ENCODE measurements around the gene MRPS7. TPM values are rescaled to one million over a fixed set of nuclear protein-coding genes. Genes with fewer than 3 reads are reported as not detected.

The MRPS7 gene
- total RNA-seq, 1 experiment from 2014 or later: 94.7 TPM

DNA sequence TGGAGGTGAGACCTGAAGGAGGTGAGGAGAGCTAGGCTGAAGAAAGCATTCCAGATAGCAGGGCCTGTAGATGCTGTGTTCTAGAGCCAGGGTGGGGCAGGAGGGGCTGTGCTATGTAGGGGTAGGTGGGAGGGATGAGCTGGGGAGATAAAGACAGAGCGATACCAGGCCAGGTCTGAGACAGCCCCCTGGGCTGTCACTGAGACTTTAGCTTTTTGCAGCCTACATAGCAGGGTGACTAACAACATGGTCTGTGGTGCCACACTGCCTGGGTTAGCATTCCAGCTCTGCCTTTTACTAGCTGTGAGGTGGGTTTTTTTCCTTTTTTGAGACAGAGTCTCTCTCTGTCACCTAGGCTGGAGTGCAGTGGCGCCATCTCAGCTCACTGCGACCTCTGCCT, 41.9 kb upstream of the MRPS7 start:
- H3K36me3 Mint-ChIP-seq: peaks cover 54% of the 10 kb centered on the region
- H3K27me3 Mint-ChIP-seq (ENCODE audit: low read depth): no peaks in the 10 kb centered on the region; the same call in 1 of the 2 replicates
- POLR2A ChIA-PET: no interaction called here
- no peaks in the 10 kb centered on the region for H3K9me3 Mint-ChIP-seq
- TF ChIP-seq, protein P1, sequence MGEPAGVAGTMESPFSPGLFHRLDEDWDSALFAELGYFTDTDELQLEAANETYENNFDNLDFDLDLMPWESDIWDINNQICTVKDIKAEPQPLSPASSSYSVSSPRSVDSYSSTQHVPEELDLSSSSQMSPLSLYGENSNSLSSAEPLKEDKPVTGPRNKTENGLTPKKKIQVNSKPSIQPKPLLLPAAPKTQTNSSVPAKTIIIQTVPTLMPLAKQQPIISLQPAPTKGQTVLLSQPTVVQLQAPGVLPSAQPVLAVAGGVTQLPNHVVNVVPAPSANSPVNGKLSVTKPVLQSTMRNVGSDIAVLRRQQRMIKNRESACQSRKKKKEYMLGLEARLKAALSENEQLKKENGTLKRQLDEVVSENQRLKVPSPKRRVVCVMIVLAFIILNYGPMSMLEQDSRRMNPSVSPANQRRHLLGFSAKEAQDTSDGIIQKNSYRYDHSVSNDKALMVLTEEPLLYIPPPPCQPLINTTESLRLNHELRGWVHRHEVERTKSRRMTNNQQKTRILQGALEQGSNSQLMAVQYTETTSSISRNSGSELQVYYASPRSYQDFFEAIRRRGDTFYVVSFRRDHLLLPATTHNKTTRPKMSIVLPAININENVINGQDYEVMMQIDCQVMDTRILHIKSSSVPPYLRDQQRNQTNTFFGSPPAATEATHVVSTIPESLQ (CRISPR knock-in tag; IDR thresholded peaks at IDR 0.05): no peak
- TF ChIP-seq AR (CRISPR knock-in tag; IDR thresholded peaks at IDR 0.05): no peak
- TF ChIP-seq NFYB (CRISPR knock-in tag; conservative IDR thresholded peaks at IDR 0.05; ENCODE audit: low read depth): no peak
- no peak for TF ChIP-seq NFATC4 (CRISPR knock-in tag; IDR thresholded peaks at IDR 0.05)
- TF ChIP-seq FOXP1 (CRISPR knock-in tag; IDR thresholded peaks at IDR 0.05; ENCODE audit: borderline replicate concordance): no peak
- TF ChIP-seq, protein P2, sequence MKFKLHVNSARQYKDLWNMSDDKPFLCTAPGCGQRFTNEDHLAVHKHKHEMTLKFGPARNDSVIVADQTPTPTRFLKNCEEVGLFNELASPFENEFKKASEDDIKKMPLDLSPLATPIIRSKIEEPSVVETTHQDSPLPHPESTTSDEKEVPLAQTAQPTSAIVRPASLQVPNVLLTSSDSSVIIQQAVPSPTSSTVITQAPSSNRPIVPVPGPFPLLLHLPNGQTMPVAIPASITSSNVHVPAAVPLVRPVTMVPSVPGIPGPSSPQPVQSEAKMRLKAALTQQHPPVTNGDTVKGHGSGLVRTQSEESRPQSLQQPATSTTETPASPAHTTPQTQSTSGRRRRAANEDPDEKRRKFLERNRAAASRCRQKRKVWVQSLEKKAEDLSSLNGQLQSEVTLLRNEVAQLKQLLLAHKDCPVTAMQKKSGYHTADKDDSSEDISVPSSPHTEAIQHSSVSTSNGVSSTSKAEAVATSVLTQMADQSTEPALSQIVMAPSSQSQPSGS (CRISPR knock-in tag; IDR thresholded peaks at IDR 0.05; ENCODE audit: borderline replicate concordance, low read depth): no peak
- no peak for TF ChIP-seq GRHL2 (CRISPR knock-in tag; IDR thresholded peaks at IDR 0.05; ENCODE audit: insufficient replicate concordance, severe bottlenecking)
- TF ChIP-seq, protein P3, sequence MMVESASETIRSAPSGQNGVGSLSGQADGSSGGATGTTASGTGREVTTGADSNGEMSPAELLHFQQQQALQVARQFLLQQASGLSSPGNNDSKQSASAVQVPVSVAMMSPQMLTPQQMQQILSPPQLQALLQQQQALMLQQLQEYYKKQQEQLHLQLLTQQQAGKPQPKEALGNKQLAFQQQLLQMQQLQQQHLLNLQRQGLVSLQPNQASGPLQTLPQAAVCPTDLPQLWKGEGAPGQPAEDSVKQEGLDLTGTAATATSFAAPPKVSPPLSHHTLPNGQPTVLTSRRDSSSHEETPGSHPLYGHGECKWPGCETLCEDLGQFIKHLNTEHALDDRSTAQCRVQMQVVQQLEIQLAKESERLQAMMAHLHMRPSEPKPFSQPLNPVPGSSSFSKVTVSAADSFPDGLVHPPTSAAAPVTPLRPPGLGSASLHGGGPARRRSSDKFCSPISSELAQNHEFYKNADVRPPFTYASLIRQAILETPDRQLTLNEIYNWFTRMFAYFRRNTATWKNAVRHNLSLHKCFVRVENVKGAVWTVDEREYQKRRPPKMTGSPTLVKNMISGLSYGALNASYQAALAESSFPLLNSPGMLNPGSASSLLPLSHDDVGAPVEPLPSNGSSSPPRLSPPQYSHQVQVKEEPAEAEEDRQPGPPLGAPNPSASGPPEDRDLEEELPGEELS (CRISPR knock-in tag; IDR thresholded peaks at IDR 0.05): no peak
- TF ChIP-seq ZNF416 (CRISPR knock-in tag; IDR thresholded peaks at IDR 0.05): no peak
- no peak for TF ChIP-seq ZNF121 (CRISPR knock-in tag; IDR thresholded peaks at IDR 0.05)
- TF ChIP-seq MXD4 (CRISPR knock-in tag; IDR thresholded peaks at IDR 0.05; ENCODE audit: borderline replicate concordance): no peak
- TF ChIP-seq ZMAT4 (CRISPR knock-in tag; IDR thresholded peaks at IDR 0.05): no peak
- TF ChIP-seq ZNF263 (CRISPR knock-in tag; IDR thresholded peaks at IDR 0.05; ENCODE audit: low read depth): no peak
- TF ChIP-seq ZNF423 (CRISPR knock-in tag; IDR thresholded peaks at IDR 0.05): no peak
- TF ChIP-seq, protein P4, sequence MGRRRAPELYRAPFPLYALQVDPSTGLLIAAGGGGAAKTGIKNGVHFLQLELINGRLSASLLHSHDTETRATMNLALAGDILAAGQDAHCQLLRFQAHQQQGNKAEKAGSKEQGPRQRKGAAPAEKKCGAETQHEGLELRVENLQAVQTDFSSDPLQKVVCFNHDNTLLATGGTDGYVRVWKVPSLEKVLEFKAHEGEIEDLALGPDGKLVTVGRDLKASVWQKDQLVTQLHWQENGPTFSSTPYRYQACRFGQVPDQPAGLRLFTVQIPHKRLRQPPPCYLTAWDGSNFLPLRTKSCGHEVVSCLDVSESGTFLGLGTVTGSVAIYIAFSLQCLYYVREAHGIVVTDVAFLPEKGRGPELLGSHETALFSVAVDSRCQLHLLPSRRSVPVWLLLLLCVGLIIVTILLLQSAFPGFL (CRISPR knock-in tag; IDR thresholded peaks at IDR 0.05; ENCODE audit: borderline replicate concordance): no peak
- no peak for TF ChIP-seq TP53 (CRISPR knock-in tag; IDR thresholded peaks at IDR 0.05)
- no peak for TF ChIP-seq STAT6 (CRISPR knock-in tag; conservative IDR thresholded peaks at IDR 0.05; ENCODE audit: low read depth)
- no peak overlapping the region for H3K27ac Mint-ChIP-seq
- H3K4me1 Mint-ChIP-seq: no peaks in the 10 kb centered on the region
- DNase-seq (ENCODE audit: low spot score) (no peak), ATAC-seq (no peak)
- CTCF ChIA-PET: interaction anchor here (2.0 to 2.2 kb wide), 2 partner anchors 21 to 106 kb away, joined by 5 to 11 read pairs; no protein-coding TSS in a partner anchor
- no peak overlapping the region for H3K4me3 Mint-ChIP-seq
